SIG-M5 treated with dmso at 0.1 percent for 504 hours (cell line): ENCODE results near the gene FCHSD2.
A peak's percentile ranks its signal among the peaks of the same experiment; 100 is the strongest.
"Not testable (repeated sequence)": the region's sequence is repeated elsewhere in the genome, so short reads cannot be mapped to it uniquely, and the experiment has no call there.

Experiments
- DNase-seq: peaks from one replicate; lab custom pipeline; 2025; ENCODE audit not compliant: unreplicated experiment; lab: John Stamatoyannopoulos, UW

The FCHSD2 gene

GRCh38 chr11:73152086-73152853 is 10.2 kb upstream of the FCHSD2 start:
- no peak for DNase-seq

- DNase-seq, result no peak
These were observed 9.3 kb upstream of the FCHSD2 start for GRCh38 chr11:73151416-73151815.

- no peak for DNase-seq
These were observed 7.0 kb upstream of the FCHSD2 start for GRCh38 chr11:73149105-73149504.

DNA sequence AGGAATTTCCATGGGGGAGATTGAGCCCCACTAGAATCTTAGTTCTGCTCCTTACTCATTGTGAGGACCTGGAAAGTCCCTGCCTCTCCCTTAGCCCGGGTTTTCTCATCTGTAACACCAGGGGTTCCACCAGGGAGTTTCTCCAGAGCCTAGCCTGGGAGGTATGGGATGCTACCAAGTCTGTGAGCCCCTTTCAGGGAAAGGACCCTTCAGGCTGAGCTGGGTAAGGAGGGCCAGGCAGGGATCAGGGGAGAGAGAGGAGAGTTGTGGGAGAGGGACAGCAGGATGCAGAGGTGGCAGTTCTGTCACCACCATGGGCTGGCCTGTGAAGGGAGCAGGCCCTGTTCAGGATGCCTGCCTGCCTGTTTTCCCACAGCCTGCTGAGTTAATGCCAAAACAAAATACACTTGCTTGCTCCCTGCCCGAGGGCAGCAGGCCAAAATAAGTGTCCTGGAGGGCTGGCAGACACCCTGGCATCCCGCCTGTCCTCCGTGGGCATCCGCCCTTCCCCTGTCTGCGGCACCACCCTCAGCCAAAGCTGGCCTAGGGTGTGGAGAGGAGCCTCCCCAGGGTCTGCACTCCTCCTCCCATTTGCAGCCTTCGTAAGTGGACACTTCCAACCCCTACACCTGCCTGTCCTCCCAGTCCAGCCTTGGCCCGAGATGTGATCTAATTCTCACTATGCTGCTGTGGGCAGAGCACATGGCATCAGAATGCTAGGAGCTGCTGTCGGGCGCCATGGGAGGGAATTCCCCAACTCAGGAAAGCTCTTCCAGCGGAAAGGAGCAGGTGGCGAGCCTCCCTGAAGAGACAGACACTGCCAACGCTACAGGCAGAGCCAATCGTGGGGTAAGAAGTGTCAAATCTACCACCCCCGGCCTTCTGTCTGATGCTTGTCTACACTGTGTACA is 5.9 kb upstream of the FCHSD2 start:
- DNase-seq, result no peak

GRCh38 chr11:73145986-73146575 is 4.0 kb upstream of the FCHSD2 start:
- no peak for DNase-seq

DNA sequence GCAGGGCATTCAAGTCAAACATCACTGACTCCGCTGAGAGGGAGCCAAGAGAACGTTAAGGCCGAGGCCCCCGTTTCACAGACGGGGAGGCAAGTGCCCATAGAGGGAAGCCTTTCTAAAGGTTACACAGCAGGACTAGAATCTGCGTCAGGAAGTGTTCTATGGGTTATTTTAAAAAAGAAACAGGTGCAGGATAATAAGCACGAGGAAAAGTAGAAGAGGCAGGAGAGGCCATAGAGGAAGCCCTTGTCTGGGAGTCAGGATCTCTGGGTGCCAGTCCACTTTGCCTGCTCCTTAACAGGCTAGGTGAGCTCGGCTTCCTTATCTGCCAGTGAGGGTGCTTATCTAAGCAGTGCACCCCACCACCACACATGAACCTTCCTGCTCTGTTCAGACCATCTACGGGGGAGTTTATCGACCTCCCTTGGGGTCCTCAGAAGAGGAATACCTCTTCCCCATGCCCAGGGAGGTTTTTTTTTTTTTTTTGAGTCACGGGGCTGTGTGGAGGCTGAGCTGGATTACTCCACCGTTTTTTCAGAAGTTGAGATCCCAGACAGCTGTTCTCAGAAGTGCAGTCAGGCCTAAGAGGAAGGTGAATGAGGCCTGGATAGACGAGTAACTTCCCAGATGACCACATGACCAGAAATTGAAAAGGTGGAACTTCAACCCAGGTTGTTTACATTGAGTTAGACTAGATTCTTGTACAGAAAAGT is 1.2 kb upstream of the FCHSD2 start:
- peak; percentile 39 for DNase-seq

DNA sequence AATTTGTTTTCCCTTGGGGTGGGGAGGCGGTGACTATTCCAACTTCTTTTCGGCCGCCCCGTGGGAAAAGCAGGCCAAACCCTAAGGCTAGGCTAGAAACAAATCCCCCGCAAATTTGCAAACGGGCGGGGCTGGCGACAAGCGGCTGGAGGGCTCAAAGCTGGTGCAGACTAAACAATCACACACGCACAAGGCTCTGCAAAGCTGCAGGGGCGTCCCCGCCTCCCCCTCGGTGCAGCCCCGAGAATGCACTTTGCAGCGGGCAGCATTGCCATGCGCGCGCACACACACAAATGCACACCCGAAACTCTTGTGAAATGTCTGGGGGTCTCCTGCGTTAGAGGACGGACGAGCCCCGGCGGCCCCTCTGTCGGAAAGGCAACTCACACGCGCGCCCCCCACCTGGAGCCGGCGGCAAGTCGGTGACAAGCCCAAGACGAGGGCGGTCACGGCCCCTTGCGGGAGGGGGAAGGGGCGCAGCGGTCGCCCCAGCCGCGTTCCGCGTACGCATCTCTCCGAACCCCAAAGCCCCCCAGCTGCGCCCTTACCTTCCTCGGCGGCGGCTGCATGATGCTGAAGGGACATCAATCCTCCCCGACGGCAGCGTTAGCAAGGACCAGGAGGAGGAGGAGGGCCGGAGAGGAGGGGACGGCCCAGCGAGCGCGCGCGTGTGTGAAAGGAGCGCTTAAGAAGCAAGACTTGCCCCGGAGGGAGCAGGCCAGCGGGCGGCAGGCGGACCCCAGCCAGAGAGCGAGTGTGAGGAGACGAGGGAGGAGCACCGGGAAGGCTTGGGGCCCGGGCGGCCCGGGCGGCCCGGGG is 600 bp downstream of the FCHSD2 start:
- DNase-seq, result peak; percentile 60

- DNase-seq, result no peak
These were observed 1.1 kb downstream of the FCHSD2 start for GRCh38 chr11:73141031-73141308.

DNA sequence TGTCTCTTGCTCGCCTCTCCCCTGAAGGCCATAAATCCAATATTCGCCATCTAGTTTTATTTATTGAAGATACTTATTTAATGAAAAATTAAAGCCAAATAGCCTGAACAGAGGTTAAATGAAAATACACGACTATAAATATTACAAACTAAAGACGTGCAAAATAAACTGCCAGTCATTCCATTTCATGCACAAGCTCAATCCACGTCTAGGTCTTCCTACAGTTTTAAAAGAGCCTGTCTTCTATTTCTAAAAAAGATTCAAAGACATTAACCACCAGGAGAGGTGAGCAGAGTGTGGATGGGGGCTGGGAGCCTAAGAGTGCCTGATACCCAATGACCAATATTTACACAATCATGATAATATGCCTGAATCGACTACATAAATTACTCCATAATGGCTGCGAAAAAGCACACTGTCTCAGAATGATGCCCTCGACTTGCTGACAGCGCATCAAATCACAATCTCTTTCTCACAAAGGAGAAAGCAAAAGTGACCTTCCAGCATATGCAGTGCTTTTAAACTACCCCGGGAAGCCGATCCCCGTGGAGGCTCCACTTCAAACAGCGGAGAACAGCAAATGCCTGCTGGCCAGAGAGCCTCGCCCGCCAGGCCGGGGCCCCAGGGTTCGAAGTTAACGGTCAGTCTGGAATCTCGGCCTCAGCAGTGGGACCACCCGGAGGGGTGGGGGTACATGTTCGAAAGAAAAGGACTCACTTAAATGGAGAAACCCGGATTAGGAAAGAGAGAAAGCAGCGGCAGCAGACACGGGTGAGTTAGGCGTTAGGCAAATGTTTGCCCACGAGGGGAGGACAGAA is 1.7 kb downstream of the FCHSD2 start:
- no peak for DNase-seq

DNA sequence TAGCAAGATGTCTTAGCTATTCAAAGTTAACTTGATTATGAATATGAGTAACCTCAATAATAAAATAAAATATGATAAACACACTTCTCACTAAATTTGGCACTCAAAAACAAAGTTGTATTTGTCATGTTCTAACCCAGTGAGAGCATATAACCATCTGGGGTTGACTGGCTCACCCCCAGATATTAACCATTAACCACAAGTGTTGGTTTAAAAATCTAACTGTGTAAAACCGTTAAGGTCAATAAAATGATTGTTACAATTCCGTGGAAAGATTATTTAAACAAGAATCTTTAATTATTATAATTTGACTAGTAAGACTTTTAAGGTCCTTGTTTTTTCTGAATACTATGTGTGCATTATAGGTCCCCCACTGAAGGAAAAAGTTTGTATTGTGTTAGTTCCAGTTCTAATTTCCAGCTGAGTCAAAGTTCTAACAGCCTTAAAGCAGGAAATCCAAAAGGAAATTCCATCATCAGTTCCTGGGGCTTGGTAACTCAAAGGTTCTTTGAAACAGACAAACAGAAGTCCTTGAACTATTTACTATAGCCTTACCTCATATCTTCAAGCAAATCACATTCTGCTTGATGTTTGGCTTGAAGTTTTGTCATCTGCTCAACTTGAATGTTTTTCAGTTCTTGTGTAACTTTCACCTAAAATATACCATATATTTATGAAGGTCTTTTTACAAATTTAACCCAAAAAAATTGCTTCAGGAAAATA is 2.5 kb downstream of the FCHSD2 start:
- no peak for DNase-seq

DNA sequence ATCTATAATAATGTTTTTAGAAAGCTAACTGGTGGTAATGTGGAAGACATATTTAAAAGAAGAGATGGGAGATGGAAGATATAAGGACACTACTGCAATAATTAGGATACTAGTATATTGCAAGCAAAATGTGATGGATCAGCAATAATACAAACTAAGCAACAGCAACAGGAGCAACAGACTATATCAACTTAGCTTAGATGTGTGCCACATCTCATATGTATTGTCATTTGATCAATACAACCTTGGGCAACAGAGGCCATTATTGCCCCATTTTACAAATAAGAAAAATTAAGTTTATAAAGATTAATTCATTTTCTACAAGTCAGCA is 4.2 kb downstream of the FCHSD2 start:
- DNase-seq, result no peak

DNA sequence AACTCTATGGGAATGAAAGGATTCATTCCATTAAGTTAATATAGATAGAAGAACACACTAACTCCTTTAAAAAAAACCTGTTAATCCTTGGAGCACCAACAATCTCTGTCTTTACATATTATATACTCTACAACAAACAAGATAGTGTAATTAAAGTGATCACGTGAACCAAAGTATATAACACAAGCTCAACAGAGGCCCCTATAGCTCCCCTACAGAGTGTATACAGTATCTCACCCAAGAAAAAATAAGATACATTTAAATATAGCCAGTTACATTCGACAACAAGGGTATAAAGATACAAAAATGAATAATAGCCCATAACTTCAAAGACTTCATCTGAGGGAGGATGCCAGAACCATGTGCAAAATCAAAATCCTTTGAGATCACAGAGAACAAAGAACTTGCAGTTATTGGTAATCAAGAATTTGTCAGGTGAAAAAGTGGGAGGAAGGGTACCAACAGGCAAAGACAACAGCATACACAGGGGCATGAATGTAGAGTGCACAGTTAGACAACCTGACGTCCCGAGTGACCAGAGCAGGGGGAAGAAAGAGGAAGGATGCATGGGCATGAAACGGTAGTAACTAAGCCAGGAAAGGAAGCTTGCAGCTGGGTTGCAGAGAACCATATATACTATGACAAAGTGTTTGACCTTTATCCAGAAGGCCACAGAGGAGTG is 4.7 kb downstream of the FCHSD2 start:
- peak; percentile 17 for DNase-seq

DNA sequence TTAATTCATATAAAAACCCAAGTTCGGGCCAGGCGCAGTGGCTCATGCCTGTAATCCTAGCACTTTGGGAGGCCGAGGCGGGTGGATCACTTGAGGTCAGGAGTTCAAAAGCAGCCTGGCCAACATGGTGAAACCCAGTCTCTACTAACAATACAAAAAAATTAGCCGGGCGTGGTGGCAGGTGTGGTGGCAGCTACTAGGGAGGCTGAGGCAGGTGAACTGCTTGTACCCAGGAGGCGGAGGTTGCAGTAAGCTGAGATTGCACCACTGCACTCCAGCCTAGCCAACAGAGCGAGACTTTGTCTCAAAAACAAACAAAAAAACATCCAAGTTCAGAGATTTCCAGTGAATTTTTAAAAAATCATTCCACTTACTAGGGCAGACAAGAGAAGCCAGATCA is 5.4 kb downstream of the FCHSD2 start:
- DNase-seq, result not testable (repeated sequence)

DNA sequence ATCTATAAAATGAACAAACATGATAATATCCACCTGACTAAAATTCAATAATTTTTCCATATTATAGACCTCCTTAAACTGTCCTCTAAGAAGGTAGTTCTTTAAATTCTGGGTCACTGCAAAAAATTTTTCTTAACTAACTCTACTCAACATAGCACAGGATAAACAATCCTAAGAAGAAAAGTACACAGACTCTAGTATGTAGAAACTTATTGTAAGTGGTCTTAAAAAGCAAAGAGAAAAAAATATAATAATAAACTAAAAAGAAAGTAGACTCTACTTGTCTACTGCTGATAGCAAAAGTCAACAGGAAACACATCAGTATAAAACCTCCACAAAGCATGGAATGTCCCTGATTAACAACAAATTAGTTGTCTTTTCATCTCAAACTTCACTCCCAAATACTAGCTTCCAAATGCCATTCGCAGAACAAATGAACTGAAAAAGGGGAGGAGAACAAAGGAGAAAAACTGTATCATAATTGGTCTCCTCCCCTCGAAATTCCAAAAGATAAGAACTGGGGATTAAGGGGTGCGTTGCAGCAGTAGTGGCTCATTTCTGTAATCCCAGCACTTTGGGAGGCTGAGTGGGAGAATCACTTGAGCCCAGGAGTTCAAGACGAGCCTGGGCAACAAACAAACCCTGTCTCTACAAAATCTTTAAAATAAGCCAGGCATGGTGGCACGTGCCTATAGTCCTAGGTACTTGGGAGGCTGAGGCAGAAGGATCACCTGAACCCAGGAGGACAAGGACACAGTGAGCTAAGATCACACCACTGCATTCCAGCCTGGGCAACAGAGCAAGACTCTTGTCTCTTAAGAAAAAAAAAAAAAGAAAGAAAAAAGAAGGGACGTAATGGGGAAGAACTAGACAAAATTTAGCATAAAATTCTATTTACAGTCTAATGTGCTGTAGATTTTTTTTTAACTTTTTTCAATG is 6.5 kb downstream of the FCHSD2 start:
- no peak for DNase-seq

DNA sequence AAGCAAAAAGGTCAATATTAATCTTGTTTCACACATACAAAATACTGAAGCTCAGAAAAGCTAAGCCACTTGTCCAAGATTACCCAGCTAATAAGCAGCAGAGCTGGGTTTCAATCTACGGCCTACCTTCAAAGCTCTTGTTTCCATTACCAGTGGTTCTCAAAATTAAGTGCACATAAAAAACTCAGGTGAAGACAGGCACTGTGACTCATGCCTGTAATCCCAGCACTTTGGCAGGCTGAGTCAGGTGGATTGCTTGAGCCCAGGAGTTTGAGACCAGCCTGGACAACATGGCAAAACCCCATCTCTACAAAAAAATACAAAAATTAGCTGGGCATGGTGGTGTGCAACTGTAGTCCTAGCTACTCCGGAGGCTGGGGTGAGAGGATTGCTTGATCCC is 9.8 kb downstream of the FCHSD2 start:
- not testable (repeated sequence) for DNase-seq

DNA sequence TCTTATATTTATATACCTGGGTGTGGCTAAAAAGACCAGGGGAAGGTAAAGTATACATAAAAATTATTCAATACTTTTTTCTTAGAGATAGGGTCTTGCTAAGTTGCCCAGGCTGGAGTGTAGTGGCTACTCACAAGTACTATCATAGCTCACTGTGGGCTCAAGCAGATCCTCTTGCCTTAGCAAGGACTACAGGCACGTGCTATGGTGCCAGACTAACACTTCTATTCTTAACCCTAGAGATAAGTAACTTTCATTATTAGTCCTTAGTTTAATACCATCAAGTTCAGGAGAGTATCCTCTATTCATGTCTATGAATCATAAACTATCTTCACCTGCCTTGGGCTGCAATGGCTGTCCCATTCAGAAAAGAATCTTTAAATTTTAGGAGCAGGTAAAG is 11.9 kb downstream of the FCHSD2 start:
- no peak for DNase-seq

DNA sequence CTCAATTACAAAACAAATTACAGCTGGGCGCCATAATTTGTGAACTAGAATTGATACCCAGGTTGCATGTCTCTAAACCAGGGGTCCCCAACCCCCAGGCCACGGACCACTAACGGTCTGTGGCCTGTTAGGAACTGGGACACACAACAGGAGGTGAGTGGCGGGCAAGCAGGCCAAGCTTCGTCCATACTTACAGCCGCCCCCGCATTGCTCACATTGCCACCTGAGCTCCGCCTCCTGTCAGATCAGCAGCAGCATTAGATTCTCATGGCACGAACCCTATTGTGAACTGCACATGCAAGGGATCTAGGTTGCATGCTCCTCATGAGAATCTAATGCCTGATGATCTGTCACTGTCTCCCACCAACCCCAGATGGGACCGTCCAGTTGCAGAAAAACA is 12.9 kb downstream of the FCHSD2 start:
- DNase-seq, result no peak
